Measurements from ENCODE around the gene C1QTNF5. TPM values are rescaled to one million over a fixed set of nuclear protein-coding genes. Genes with fewer than 3 reads are reported as not detected.

C1QTNF5 gene
- polyA plus RNA-seq, 1 donor from 2014 or later: not detected

GRCh38 chr11:119298726-119299125 lies 42.0 kb downstream of the C1QTNF5 start:
- Histone ChIP-seq H2AFZ (ENCODE audit: low read depth, low read length) (no peak overlapping the region), H3K9me2 (ENCODE audit: insufficient read depth, low read length) (no peaks in the 10 kb centered on the region), H3K27me3 (ENCODE audit: insufficient read depth, low read depth, low read length) (no peaks in the 10 kb centered on the region), H3K79me2 (replicated peaks; ENCODE audit: insufficient read depth, low read length) (no peaks in the 10 kb centered on the region), H3K9me3 (ENCODE audit: low read length) (no peaks in the 10 kb centered on the region), H3K36me3 (ENCODE audit: insufficient read depth, low read length) (peaks cover 5% of the 10 kb centered on the region), H3K4me3 (ENCODE audit: low read length) (no peak overlapping the region), H3K27ac (ENCODE audit: low read length) (no peak overlapping the region), H4K20me1 (ENCODE audit: insufficient read depth) (no peaks in the 10 kb centered on the region), H3F3A (ENCODE audit: insufficient read depth, low read length, poor library complexity, severe bottlenecking) (no peaks in the 10 kb centered on the region), H3K4me2 (ENCODE audit: low read length) (no peak overlapping the region), H3K9ac (ENCODE audit: low read length) (no peak overlapping the region)
- TF ChIP-seq EP300 (conservative IDR thresholded peaks at IDR 0.05; ENCODE audit: poor library complexity, severe bottlenecking) (no peak), RAD21 (conservative IDR thresholded peaks at IDR 0.05) (no peak), EZH2 (IDR thresholded peaks at IDR 0.05; ENCODE audit: borderline replicate concordance, insufficient read depth, low read length, poor library complexity, severe bottlenecking) (no peak), REST (IDR thresholded peaks at IDR 0.05; ENCODE audit: borderline replicate concordance) (no peak), POLR2AphosphoS5 (IDR thresholded peaks at IDR 0.05) (no peak)

GRCh38 chr11:119297938-119298337 lies 42.7 kb downstream of the C1QTNF5 start:
- Histone ChIP-seq H3K9me3 (ENCODE audit: low read length) (no peaks in the 10 kb centered on the region), H3K36me3 (ENCODE audit: insufficient read depth, low read length) (peaks cover 5% of the 10 kb centered on the region), H3K27me3 (ENCODE audit: insufficient read depth, low read depth, low read length) (no peaks in the 10 kb centered on the region), H3K9ac (ENCODE audit: low read length) (no peak overlapping the region), H2AFZ (ENCODE audit: low read depth, low read length) (no peak overlapping the region), H3K4me2 (ENCODE audit: low read length) (no peak overlapping the region), H3K27ac (ENCODE audit: low read length) (no peak overlapping the region), H3K4me3 (ENCODE audit: low read length) (no peak overlapping the region), H4K20me1 (ENCODE audit: insufficient read depth) (no peaks in the 10 kb centered on the region), H3K79me2 (replicated peaks; ENCODE audit: insufficient read depth, low read length) (no peaks in the 10 kb centered on the region), H3F3A (ENCODE audit: insufficient read depth, low read length, poor library complexity, severe bottlenecking) (no peaks in the 10 kb centered on the region), H3K9me2 (ENCODE audit: insufficient read depth, low read length) (no peaks in the 10 kb centered on the region)
- TF ChIP-seq EZH2 (IDR thresholded peaks at IDR 0.05; ENCODE audit: borderline replicate concordance, insufficient read depth, low read length, poor library complexity, severe bottlenecking) (no peak), EP300 (conservative IDR thresholded peaks at IDR 0.05; ENCODE audit: poor library complexity, severe bottlenecking) (no peak), CTCF (IDR thresholded peaks at IDR 0.05; ENCODE audit: poor library complexity, severe bottlenecking) (no peak), SMC3 (conservative IDR thresholded peaks at IDR 0.05; ENCODE audit: poor library complexity) (no peak)

GRCh38 chr11:119295178-119295577 lies 45.5 kb downstream of the C1QTNF5 start:
- Histone ChIP-seq H2AFZ (ENCODE audit: low read depth, low read length) (no peak overlapping the region), H3K9ac (ENCODE audit: low read length) (no peak overlapping the region), H3K79me2 (replicated peaks; ENCODE audit: insufficient read depth, low read length) (no peaks in the 10 kb centered on the region), H3K4me3 (ENCODE audit: low read length) (no peak overlapping the region), H3F3A (ENCODE audit: insufficient read depth, low read length, poor library complexity, severe bottlenecking) (no peaks in the 10 kb centered on the region), H3K27ac (ENCODE audit: low read length) (no peak overlapping the region), H3K4me2 (ENCODE audit: low read length) (no peak overlapping the region), H4K20me1 (ENCODE audit: insufficient read depth) (no peaks in the 10 kb centered on the region), H3K9me2 (ENCODE audit: insufficient read depth, low read length) (no peaks in the 10 kb centered on the region), H3K9me3 (ENCODE audit: low read length) (no peaks in the 10 kb centered on the region), H3K36me3 (ENCODE audit: insufficient read depth, low read length) (no peaks in the 10 kb centered on the region), H3K27me3 (ENCODE audit: insufficient read depth, low read depth, low read length) (no peaks in the 10 kb centered on the region)
- no peak for TF ChIP-seq MXI1 (conservative IDR thresholded peaks at IDR 0.05; ENCODE audit: poor library complexity, severe bottlenecking)
- TF ChIP-seq SMC3 (conservative IDR thresholded peaks at IDR 0.05; ENCODE audit: poor library complexity): no peak
- TF ChIP-seq REST (IDR thresholded peaks at IDR 0.05; ENCODE audit: borderline replicate concordance): no peak
- no peak for TF ChIP-seq CTCF (IDR thresholded peaks at IDR 0.05; ENCODE audit: poor library complexity, severe bottlenecking)
- TF ChIP-seq EZH2 (IDR thresholded peaks at IDR 0.05; ENCODE audit: borderline replicate concordance, insufficient read depth, low read length, poor library complexity, severe bottlenecking): no peak
- no peak for TF ChIP-seq EP300 (conservative IDR thresholded peaks at IDR 0.05; ENCODE audit: poor library complexity, severe bottlenecking)
- no peak for TF ChIP-seq POLR2AphosphoS5 (IDR thresholded peaks at IDR 0.05)
- no peak for TF ChIP-seq RAD21 (conservative IDR thresholded peaks at IDR 0.05)
- TF ChIP-seq TAF1 (IDR thresholded peaks at IDR 0.05; ENCODE audit: low read depth): no peak
